ENCODE measurements around the gene MBOAT7. TPM values are rescaled to one million over a fixed set of nuclear protein-coding genes. Genes with fewer than 3 reads are reported as not detected.
A peak's percentile ranks its signal among the peaks of the same experiment; 100 is the strongest.

MBOAT7 gene
- total and polyA plus RNA-seq, 4 donors, result 10.3 to 31.5 (median 15.0) TPM

GRCh38 chr19:54191011-54191810, 1.8 kb upstream of the MBOAT7 start, which contains the start of gene TSEN34:
Gene TSEN34, plus strand, starts transcription at chr19:54191308. Its CDS starts 57 bp downstream, at chr19:54191365.
- Histone ChIP-seq H3K4me1 (ENCODE audit: control insufficient read depth in 4 of 4, insufficient read depth in 4 of 4, low read length in 3 of 4) (peaks cover 9 to 22% (median 15%) of the 10 kb centered on the region in 4 donors), H3K9ac (ENCODE audit: low read depth in 1 of 2, low read length in 2 of 2) (peak within 1 kb of the TSS; percentile 63 to 77), H3K9me3 (ENCODE audit: control insufficient read depth in 4 of 4, low read length in 3 of 4) (no peaks in the 10 kb centered on the region), H3K27ac (ENCODE audit: low read depth in 1 of 2, low read length in 2 of 2) (peak within 1 kb of the TSS; percentile 96 to 99), H3K4me3 (ENCODE audit: low read depth in 1 of 3, low read length in 3 of 3) (peak within 1 kb of the TSS; percentile 51 to 78 (median 68)), H3K27me3 (ENCODE audit: control insufficient read depth in 4 of 4, insufficient read depth in 4 of 4, low read length in 3 of 4) (no peaks in the 10 kb centered on the region), H3K36me3 (ENCODE audit: control insufficient read depth in 4 of 4, insufficient read depth in 3 of 4, low read depth in 1 of 4, low read length in 3 of 4) (peaks cover 4 to 17% (median 12%) of the 10 kb centered on the region in 4 donors)
- TF ChIP-seq FOXA1 (IDR thresholded peaks at IDR 0.05), result no peak
- no peak for TF ChIP-seq HNF4G (IDR thresholded peaks at IDR 0.05)
- TF ChIP-seq REST (IDR thresholded peaks at IDR 0.05), result no peak
- TF ChIP-seq YY1 (IDR thresholded peaks at IDR 0.05), result no peak
- TF ChIP-seq JUND (IDR thresholded peaks at IDR 0.05), result no peak
- TF ChIP-seq CTCF (IDR thresholded peaks at IDR 0.05; ENCODE audit: low read depth, low read length, missing input control), result no peak
- no peak for TF ChIP-seq EGR1 (IDR thresholded peaks at IDR 0.05; ENCODE audit: low read depth in 2 of 2)
- TF ChIP-seq GABPA (IDR thresholded peaks at IDR 0.05 in 1 of 2, conservative IDR thresholded peaks at IDR 0.05 in 1 of 2), result no peak
- no peak for TF ChIP-seq ZBTB33 (IDR thresholded peaks at IDR 0.05)
- TF ChIP-seq NR2F2 (IDR thresholded peaks at IDR 0.05), result no peak
- no peak for TF ChIP-seq SP1 (IDR thresholded peaks at IDR 0.05)
- no peak for TF ChIP-seq FOXA2 (IDR thresholded peaks at IDR 0.05)
- TF ChIP-seq RAD21 (IDR thresholded peaks at IDR 0.05), result no peak
- no peak for TF ChIP-seq HNF4A (conservative IDR thresholded peaks at IDR 0.05)
- TF ChIP-seq RXRA (IDR thresholded peaks at IDR 0.05), result no peak
- TF ChIP-seq TAF1 (conservative IDR thresholded peaks at IDR 0.05), result no peak
- 1% methylated on average over 77 of the region's 77 CpGs for whole genome bisulfite sequencing
- DNase-seq (ENCODE audit: low spot score), result peak; percentile 89
